ENCODE measurements around the gene TRAF3IP1. TPM values are rescaled to one million over a fixed set of nuclear protein-coding genes. Genes with fewer than 3 reads are reported as not detected.

Gene TRAF3IP1
- total RNA-seq, 4 donors from 2014 or later, result 19.6 to 28.4 (median 21.7) TPM

GRCh38 chr2:238383743-238384380, 63.5 kb downstream of the TRAF3IP1 start:
- WGBS, 2 donors (ENCODE audit: low coverage in 1 of 2), result 92 to 96% methylated on average over 3 to 6 of the region's 7 CpGs
- Histone ChIP-seq H3K27ac (no peak overlapping the region), H3K36me3 (peaks cover 0 to 26% of the 10 kb centered on the region in 2 donors), H3K27me3 (no peaks in the 10 kb centered on the region), H3K4me1 (peaks cover 0 to 17% (median 0%) of the 10 kb centered on the region in 3 donors), H3K4me3 (no peak overlapping the region), H3K9me3 (no peaks in the 10 kb centered on the region)
- ATAC-seq, result no peak
- no peak for TF ChIP-seq EP300 (IDR thresholded peaks at IDR 0.05)
- no peak for TF ChIP-seq POLR2AphosphoS5 (IDR thresholded peaks at IDR 0.05)
- no peak for TF ChIP-seq POLR2A (IDR thresholded peaks at IDR 0.05)
- TF ChIP-seq CTCF (IDR thresholded peaks at IDR 0.05), result no peak

DNA sequence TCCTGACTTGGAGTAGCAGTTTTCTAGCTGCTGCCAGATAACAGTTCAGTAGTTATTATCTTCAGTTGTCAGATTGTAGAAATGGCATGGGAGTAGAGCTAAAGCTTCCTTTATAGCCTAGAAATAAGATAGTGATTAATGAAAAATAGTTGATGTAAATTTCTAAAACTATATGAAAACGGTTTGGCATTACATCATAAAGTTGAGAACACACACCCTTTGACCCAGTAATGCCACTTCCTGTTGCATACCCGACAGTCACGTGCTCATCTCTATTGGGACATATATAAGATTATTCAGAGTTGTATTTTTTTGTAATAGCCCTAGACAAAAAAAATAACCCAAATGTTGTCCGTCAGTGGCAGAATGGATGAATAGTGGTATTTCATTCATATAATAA, 67.0 kb downstream of the TRAF3IP1 start:
- no peak overlapping the region for H3K27ac ChIP-seq
- WGBS, 2 donors (ENCODE audit: low coverage in 1 of 2), result 60 to 69% methylated on average over 4 of the region's 4 CpGs
- peaks cover 0 to 31% (median 0%) of the 10 kb centered on the region in 3 donors for H3K4me1 ChIP-seq
- no peak for ATAC-seq
- no peak overlapping the region for H3K4me3 ChIP-seq
- peaks cover 0 to 13% of the 10 kb centered on the region in 2 donors for H3K36me3 ChIP-seq
- TF ChIP-seq POLR2AphosphoS5 (IDR thresholded peaks at IDR 0.05), result no peak
- H3K9me3 ChIP-seq, result no peaks in the 10 kb centered on the region
- H3K27me3 ChIP-seq, result no peaks in the 10 kb centered on the region

DNA sequence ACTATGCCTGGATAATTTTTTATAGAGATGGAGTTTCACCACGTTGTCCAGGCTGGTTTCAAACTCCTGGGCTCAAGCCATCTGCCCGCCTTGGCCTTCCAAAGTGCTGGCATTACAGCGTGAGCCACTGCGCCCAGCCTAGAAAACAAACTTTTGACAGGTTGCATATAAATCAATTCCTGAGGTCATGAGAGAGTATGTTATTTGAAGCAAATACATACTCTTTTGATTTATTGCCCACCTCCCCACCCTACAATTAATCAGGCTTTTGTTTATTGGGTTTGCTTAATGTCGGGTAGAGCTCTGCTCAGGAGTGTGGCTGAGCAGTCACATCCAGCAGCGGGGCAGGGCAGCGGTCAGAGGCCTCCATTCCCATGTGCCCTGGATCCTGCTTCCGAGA, 68.5 kb downstream of the TRAF3IP1 start:
- 51 to 73% methylated on average over 4 to 5 of the region's 8 CpGs for WGBS, 2 donors (ENCODE audit: low coverage in 1 of 2)
- H3K9me3 ChIP-seq, result no peaks in the 10 kb centered on the region
- peak overlapping the region in 2 of 4 donors; percentile 77 to 90 for H3K27ac ChIP-seq
- H3K4me3 ChIP-seq, result no peak overlapping the region
- ATAC-seq, result no peak
- no peaks in the 10 kb centered on the region for H3K36me3 ChIP-seq
- H3K27me3 ChIP-seq, result no peaks in the 10 kb centered on the region
- H3K4me1 ChIP-seq, result peaks cover 0 to 31% (median 0%) of the 10 kb centered on the region in 3 donors
- TF ChIP-seq CTCF (IDR thresholded peaks at IDR 0.05), result no peak
- TF ChIP-seq EP300 (IDR thresholded peaks at IDR 0.05), result no peak
- no peak for TF ChIP-seq POLR2A (IDR thresholded peaks at IDR 0.05)
- TF ChIP-seq POLR2AphosphoS5 (IDR thresholded peaks at IDR 0.05), result peak; percentile 84

- Histone ChIP-seq H3K27me3 (no peaks in the 10 kb centered on the region), H3K4me3 (no peak overlapping the region), H3K27ac (peak overlapping the region; percentile 77 to 95 (median 90)), H3K9me3 (no peaks in the 10 kb centered on the region), H3K4me1 (peaks cover 0 to 31% (median 0%) of the 10 kb centered on the region in 3 donors), H3K36me3 (no peaks in the 10 kb centered on the region)
- peak; percentile 88 for ATAC-seq
- peak; percentile 81 for TF ChIP-seq POLR2AphosphoS5 (IDR thresholded peaks at IDR 0.05)
- TF ChIP-seq EP300 (IDR thresholded peaks at IDR 0.05), result no peak
- WGBS, 2 donors (ENCODE audit: low coverage in 1 of 2), result 22% methylated on average over 8 to 9 of the region's 10 CpGs
Measured at GRCh38 chr2:238389988-238390589, 69.8 kb downstream of the TRAF3IP1 start.

DNA sequence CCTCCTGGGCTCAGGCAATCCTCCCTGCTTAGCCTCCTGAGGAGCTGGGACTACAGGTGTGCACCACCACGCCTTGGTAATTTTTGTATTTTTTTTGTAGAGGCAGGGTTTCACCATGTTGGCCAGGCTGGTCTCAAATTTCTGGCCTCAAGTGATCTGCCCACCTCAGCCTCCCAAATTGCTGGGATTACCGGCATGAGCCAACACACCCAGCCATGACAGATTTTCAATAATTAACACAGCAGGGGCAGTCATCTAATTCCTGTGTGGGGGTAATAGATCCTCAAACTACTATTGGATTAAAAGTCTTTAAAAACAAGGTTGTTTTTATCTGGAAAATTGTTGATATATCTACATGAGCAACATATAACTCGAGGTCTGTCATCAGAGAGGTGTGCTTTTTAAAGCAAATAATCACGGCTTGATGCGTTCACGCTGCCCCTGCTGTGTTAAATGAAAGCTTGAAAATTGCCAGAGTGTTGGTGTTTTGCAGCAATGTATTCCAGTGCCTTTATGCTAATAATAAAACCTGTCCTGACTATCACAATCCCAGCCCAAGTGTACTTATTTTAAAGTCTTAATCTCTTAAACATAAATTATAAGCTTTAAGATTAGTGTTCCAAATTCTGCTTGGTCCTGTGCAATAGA, 70.8 kb downstream of the TRAF3IP1 start:
- H3K9me3 ChIP-seq, result no peaks in the 10 kb centered on the region
- ATAC-seq, result no peak
- peaks cover 0 to 31% (median 0%) of the 10 kb centered on the region in 3 donors for H3K4me1 ChIP-seq
- 72 to 89% methylated on average over 5 to 6 of the region's 6 CpGs for WGBS, 2 donors (ENCODE audit: low coverage in 1 of 2)
- peak overlapping the region in 3 of 4 donors; percentile 77 to 90 (median 90) for H3K27ac ChIP-seq
- no peaks in the 10 kb centered on the region for H3K36me3 ChIP-seq
- TF ChIP-seq POLR2A (IDR thresholded peaks at IDR 0.05) (no peak), EP300 (IDR thresholded peaks at IDR 0.05) (no peak), CTCF (IDR thresholded peaks at IDR 0.05) (no peak), POLR2AphosphoS5 (IDR thresholded peaks at IDR 0.05) (no peak)
- no peak overlapping the region for H3K4me3 ChIP-seq
- H3K27me3 ChIP-seq, result no peaks in the 10 kb centered on the region
